SK-N-MC (cell line): ENCODE measurements around the gene CFAP46.

Experiments used
- EZH2 ChIP-seq: fragments of 200-600 bp; sonication (generic); IDR thresholded peaks from one replicate; pipeline ENCODE4 v1.6.1; 2017; ENCODE audit warnings: antibody characterized with exemption
- FOXP2 ChIP-seq: optimal IDR thresholded peaks from 2 replicates; pipeline ENCODE3; 2011; ENCODE audit warnings: mild to moderate bottlenecking, moderate library complexity; ENCODE audit not compliant: insufficient read depth; ENCODE audit errors: extremely low read length, control extremely low read depth
- POLR2AphosphoS5 ChIP-seq: IDR thresholded peaks from 2 replicates; pipeline ENCODE4 v1.6.1; 2012; ENCODE audit warnings: mild to moderate bottlenecking, low read depth, low read length, borderline replicate concordance

DNA sequence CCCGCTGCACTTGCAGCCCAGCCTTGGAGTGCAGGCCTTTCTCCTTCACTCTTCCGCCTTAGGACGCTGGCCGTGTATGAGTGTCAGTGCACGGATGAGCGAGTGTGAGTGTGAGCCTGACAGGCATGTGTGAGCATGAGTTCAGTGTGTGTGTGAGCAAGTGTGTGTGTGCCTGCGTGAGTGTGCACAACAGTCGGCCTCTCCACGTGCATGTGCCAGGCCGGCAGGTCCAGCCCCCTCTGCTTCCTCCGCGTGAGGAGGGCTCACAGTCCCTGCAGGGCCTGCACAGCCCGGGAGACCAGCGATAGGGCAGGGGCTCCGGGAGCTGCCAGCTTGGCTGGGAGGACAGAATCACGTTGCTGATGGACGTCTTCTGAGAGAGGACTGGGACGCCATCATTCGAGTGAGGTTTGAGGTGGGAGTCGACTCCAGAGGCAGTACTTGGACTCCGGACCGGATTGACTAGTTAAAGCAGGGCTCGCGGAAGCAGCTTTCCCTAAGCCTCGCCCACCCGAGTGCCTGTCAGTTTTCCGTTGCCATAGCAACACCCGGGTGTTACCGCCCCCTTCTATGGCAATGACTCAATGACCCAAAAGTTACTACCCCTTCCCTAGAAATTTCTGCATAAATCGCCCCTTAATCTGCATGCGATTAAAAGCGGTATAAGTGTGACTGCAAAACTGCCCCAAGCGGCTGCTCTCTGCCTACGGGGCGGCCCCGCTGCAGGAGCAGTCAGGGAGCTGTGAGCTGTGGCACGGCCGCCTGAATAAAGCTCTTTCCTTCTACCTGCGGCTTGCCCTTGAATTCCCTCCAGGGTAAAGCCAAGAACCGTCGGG lies 19.6 kb upstream of the CFAP46 start:
- TF ChIP-seq POLR2AphosphoS5 (no peak), EZH2 (no peak), FOXP2 (no peak)
